IPS-18a (cell line): Measurements from ENCODE around the gene CDYL.

Experiments used
- H3K27ac ChIP-seq: one replicate; pipeline ENCODE4 v1.5.1; 2013; ENCODE audit warnings: low read length
- H3K27me3 ChIP-seq: one replicate; pipeline ENCODE4 v1.6.1; 2013; ENCODE audit warnings: mild to moderate bottlenecking, low read length; ENCODE audit not compliant: control insufficient read depth, insufficient read depth
- H3K36me3 ChIP-seq: one replicate; pipeline ENCODE4 v1.6.1; 2013; ENCODE audit warnings: low read depth, low read length; ENCODE audit not compliant: control insufficient read depth
- H3K4me1 ChIP-seq: one replicate; pipeline ENCODE4 v1.6.1; 2013; ENCODE audit warnings: low read depth, low read length; ENCODE audit not compliant: control insufficient read depth
- H3K4me3 ChIP-seq: one replicate; pipeline ENCODE4 v1.5.1; 2013; ENCODE audit warnings: low read length
- H3K9ac ChIP-seq: one replicate; pipeline ENCODE4 v1.6.1; 2013; ENCODE audit warnings: mild to moderate bottlenecking, low read length, moderate library complexity
- H3K9me3 ChIP-seq: one replicate; pipeline ENCODE4 v1.6.1; 2013; ENCODE audit warnings: low read depth, low read length; ENCODE audit not compliant: control insufficient read depth

CDYL gene

DNA sequence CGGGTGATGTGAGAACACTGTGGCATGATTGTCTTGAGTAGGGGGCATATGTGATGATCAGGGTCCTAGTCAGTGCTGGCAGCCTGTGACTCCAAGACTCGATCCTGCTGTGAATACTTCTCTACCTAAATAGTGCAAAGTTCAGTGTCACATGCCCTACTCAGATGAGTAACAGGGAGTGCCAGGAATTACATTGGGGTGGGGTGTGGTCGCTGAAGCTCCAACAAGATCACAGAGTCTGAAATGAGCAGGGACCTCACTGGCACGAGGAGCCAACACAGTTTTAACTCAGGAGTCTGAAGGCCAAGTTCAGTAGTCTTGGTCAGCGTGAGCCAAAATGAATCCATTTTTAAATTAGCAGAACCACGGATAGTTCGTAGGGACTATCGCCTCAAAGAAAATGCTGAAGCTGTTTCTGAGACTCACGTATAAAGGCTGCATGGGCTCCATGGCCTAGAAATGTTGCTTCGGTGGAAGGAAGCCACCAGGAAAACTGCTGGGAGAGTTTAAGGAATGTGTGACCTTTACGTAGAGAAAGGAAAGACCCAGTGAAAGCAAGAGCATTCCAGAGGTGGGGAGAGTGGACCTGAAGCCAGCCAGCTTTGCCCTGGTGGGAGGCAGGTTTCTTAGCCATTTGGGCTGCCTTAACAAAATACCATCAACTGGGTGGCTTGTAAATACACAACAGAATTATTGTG lies 155.5 kb downstream of the CDYL start:
- Histone ChIP-seq H3K4me1 (peaks cover 31% of the 10 kb centered on the region), H3K9me3 (no peaks in the 10 kb centered on the region), H3K4me3 (no peak overlapping the region), H3K27ac (peak overlapping the region; percentile 32), H3K27me3 (no peaks in the 10 kb centered on the region), H3K9ac (no peak overlapping the region), H3K36me3 (no peaks in the 10 kb centered on the region)

DNA sequence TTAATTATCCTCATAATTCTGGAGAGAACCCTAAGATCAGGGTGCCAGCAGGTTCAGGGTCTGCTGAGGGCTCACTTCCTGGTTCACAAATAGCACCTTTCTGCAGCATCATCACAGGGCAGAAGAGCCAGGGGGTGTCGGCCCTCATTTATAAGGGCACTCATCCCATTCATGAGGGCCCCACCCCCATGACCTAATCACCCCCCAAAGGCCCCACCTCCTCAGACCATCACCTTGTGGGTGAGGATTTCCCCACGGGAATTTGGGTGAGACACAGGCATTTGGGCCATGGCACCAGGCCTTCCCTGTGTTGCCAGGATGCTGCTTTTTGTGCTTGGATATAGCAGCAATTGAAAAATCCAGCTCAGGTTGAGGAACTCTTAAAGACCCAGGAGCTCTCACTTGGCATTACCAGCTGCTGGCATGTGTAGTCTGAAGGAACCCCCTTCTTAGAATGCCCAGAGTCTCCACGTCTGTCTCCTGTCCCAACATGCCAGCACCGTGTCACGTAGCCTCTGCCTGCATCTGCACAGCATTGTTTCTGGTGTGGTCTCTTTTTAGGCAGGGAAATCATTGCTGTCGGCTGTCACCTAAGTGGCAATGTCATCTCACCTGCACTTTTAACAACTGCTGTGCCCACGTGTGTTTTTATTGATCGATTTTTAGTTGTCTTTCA lies 156.2 kb downstream of the CDYL start:
- Histone ChIP-seq H3K4me1 (peaks cover 27% of the 10 kb centered on the region), H3K9ac (no peak overlapping the region), H3K36me3 (no peaks in the 10 kb centered on the region), H3K27ac (peak overlapping the region; percentile 32), H3K27me3 (no peaks in the 10 kb centered on the region), H3K9me3 (no peaks in the 10 kb centered on the region), H3K4me3 (no peak overlapping the region)

DNA sequence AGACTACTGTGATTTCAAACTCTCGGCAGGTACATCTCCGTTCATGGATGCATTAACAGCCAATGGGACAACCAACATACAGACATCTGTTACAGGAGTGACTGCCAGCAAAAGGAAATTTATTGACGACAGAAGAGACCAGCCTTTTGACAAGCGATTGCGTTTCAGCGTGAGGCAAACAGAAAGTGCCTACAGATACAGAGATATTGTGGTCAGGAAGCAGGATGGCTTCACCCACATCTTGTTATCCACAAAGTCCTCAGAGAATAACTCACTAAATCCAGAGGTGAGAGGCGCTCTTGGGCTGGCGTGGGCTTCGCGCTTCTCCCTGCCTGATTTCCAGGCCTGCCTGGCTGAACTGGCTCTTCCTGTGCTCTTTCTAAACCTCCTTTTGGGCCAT lies 159.3 kb downstream of the CDYL start:
- Histone ChIP-seq H3K4me3 (no peak overlapping the region), H3K27ac (no peak overlapping the region), H3K4me1 (peaks cover 17% of the 10 kb centered on the region)

DNA sequence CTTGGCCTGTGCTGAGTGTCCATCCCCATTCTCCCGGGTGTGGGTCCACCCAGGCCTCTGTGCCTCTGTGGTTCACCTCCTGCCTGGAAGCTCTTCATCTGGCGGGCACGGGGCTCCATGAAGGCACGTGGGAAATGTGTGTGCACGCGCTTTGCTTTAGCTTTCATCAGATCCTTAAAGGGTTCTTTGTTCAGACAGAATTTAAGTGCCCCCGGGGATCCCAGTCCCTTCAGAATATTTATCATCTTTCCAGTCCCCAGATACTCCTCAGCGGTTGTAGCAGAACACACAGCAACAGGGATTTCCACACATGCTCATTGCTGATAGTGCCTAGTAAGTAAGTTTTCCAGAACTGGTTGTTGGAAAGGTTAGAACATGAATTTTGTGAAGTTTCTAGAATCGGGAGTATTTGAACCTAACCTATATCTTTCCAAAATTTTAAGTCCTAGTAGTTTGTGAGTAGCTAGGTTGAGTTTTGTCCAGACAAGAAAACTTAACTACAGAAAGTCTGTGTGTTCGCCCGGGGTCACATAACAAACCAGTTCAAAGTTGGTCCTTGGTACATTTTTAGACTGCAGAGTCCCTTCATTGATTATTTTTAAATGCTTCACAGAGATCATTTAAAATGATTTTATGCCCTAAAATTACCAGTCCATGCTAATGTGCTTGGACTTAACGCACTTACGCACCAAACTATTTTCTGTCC lies 159.9 kb downstream of the CDYL start:
- Histone ChIP-seq H3K4me1 (peaks cover 11% of the 10 kb centered on the region), H3K27ac (no peak overlapping the region), H3K9ac (no peak overlapping the region), H3K9me3 (no peaks in the 10 kb centered on the region), H3K4me3 (no peak overlapping the region), H3K36me3 (peaks cover 5% of the 10 kb centered on the region), H3K27me3 (no peaks in the 10 kb centered on the region)

More for the DNA sequence above, 159.3 kb downstream of the CDYL start:
- Histone ChIP-seq H3K9me3 (no peaks in the 10 kb centered on the region), H3K36me3 (peaks cover 5% of the 10 kb centered on the region), H3K27me3 (no peaks in the 10 kb centered on the region), H3K9ac (no peak overlapping the region)

DNA sequence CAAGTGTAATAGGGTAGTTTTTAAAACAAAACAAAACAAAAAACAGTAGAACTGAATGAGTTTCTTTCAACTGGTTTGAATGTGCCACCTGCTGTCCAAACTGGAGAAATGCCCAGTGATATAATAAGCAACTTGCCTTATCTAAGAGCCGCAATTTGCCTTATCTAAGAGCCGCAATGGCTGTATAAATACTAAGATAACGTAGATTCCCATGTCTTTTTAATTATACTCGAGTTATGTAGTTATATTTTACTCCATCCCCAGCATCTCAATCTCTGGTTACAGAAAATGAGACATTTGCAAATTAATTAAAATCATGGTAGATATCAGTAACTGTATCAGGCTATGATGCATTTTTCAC lies 160.5 kb downstream of the CDYL start:
- Histone ChIP-seq H3K27me3 (no peaks in the 10 kb centered on the region), H3K9ac (no peak overlapping the region), H3K27ac (no peak overlapping the region), H3K9me3 (no peaks in the 10 kb centered on the region), H3K4me3 (no peak overlapping the region), H3K36me3 (peaks cover 5% of the 10 kb centered on the region), H3K4me1 (peaks cover 5% of the 10 kb centered on the region)

DNA sequence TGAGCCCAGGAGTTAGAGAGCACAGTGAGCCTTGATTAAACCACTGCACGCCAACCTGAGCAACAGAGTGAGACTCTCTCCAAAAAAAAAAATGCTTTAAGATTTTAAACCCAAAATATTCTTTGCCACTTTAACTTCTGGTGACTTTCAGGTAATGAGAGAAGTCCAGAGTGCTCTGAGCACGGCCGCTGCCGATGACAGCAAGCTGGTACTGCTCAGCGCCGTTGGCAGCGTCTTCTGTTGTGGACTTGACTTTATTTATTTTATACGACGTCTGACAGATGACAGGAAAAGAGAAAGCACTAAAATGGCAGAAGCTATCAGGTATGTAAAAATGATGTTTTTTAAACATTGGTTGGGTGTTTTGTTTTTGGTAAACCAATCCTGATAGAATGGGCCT lies 161.2 kb downstream of the CDYL start:
- no peaks in the 10 kb centered on the region for H3K27me3 ChIP-seq
- peaks cover 5% of the 10 kb centered on the region for H3K36me3 ChIP-seq
- no peak overlapping the region for H3K4me3 ChIP-seq
- H3K4me1 ChIP-seq, result no peaks in the 10 kb centered on the region
- no peaks in the 10 kb centered on the region for H3K9me3 ChIP-seq
- no peak overlapping the region for H3K9ac ChIP-seq
- H3K27ac ChIP-seq, result no peak overlapping the region

DNA sequence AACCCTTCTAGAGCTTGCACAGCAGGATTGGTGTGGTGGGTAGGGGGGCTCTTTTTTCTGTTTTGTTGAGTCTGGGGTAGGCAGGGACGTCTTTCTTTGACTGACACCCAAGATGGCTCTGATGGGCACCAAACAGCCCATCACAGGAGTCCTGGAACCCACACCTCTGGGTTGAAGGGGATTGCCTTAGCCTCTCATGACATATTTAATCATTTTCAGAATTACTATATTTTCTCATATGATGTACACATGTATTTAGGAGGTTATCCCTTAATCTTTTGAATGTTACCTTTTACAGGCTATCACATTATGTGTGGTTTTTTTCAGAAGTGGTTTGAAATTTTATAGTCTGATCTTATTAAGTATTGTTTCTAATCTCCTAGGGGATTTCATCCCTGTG lies 163.0 kb downstream of the CDYL start:
- H3K27ac ChIP-seq, result no peak overlapping the region
- no peak overlapping the region for H3K4me3 ChIP-seq
- no peaks in the 10 kb centered on the region for H3K9me3 ChIP-seq
- no peaks in the 10 kb centered on the region for H3K4me1 ChIP-seq
- H3K9ac ChIP-seq, result no peak overlapping the region
- peaks cover 12% of the 10 kb centered on the region for H3K36me3 ChIP-seq
- H3K27me3 ChIP-seq, result no peaks in the 10 kb centered on the region

DNA sequence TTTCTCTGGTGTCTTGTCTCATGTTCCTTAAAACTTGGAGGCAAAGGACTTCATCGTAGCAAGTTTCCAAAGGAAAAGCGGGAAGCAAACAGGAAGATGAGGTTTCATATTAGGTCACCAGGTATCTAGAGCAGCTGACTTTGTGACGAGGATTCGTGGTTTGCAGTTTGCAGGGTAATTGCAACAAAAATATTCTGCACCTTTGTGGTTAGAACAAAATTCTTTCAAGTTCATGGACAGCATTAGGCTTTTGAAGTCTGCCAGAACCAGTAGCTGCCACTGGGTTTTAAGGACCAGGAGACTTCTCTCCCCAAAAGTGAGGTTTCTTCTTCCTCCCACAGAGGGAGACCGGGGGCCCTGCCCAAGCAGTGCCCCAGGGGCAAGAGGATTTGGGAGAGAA lies 164.2 kb downstream of the CDYL start:
- H3K9me3 ChIP-seq, result no peaks in the 10 kb centered on the region
- H3K27me3 ChIP-seq, result no peaks in the 10 kb centered on the region
- no peak overlapping the region for H3K27ac ChIP-seq
- no peaks in the 10 kb centered on the region for H3K4me1 ChIP-seq
- H3K9ac ChIP-seq, result no peak overlapping the region
- no peak overlapping the region for H3K4me3 ChIP-seq
- H3K36me3 ChIP-seq, result peaks cover 22% of the 10 kb centered on the region

DNA sequence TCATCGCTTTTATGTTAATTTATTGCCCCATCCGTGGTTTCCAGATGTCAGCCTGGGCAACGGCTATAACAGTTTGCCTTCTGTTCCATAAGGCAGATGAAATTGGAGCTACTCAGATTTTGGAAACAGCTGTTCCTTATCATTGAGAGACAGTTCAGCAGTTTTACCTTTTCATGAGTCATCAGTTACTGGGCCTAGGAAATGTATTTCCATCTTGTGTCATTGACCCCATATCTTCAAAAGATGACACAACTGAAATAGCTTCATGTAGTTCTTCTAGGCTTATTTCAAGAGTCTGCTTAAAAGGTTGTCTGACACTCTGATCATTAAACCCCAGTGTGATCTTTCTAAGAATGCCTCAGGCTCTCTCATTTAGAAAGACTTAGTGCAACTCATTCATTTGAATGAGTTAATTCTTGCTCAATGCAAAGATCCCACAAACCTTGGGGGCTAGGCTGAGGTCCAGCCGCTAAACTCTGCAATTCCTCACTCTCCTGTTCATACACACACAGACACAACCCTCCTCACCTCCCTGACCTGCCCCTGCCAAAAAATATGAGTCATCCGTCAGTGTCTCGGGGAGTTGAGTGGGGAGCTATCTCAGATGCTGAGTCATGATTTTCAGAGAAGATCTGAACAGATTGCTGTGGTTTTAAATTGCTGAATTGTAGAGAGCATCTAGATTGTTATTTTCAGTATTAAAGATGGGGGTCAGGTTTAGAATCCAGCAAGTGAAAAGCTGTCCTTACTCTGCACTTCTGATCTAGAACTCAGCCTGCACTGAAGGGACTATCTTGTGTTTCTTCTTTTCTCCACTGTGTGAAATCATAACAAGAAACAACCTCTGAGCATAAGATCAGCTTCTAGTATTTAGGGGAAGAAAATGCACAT lies 165.8 kb downstream of the CDYL start:
- Histone ChIP-seq H3K27me3 (no peaks in the 10 kb centered on the region), H3K36me3 (peaks cover 27% of the 10 kb centered on the region), H3K4me1 (no peaks in the 10 kb centered on the region), H3K4me3 (no peak overlapping the region), H3K27ac (peak overlapping the region; percentile 4), H3K9ac (no peak overlapping the region), H3K9me3 (no peaks in the 10 kb centered on the region)

DNA sequence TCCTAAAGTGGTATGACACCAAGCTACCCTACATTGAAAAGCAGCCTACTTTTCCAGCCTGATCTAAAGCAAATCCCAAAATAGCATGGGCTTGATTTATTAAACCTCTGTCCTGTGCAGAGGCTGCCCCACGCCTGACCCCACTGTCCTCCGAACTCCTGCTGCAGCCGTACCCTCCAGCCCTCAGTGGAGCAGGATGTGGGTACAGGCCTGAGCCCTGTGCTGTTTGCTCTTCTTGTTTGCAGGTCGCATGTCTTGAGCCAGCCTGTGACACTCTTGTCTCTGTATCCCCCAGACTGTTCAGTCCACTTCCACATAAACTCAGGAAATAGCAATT lies 166.4 kb downstream of the CDYL start:
- no peaks in the 10 kb centered on the region for H3K4me1 ChIP-seq
- H3K36me3 ChIP-seq, result peaks cover 24% of the 10 kb centered on the region
- no peak overlapping the region for H3K27ac ChIP-seq

DNA sequence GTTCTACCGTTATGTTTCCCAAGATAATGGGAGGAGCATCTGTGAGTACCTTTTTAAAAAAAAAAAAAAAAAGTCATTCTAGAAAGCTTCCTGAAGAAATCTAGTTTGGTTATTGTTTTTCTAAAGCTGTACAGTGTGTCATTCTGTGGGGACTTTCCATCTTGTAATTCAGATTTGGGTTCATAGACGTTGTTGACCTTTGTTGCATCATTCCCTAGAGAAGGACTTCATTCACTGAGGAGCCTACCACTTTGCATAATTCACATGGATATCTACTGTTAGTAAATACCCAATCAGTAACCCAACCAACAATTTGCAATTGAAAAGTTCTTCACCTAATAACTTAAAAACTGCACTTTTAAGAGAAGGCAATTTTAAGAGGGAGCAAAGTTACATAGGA lies 167.5 kb downstream of the CDYL start:
- H3K9me3 ChIP-seq, result no peaks in the 10 kb centered on the region
- no peak overlapping the region for H3K4me3 ChIP-seq
- no peak overlapping the region for H3K9ac ChIP-seq
- no peak overlapping the region for H3K27ac ChIP-seq
- peaks cover 3% of the 10 kb centered on the region for H3K4me1 ChIP-seq
- H3K27me3 ChIP-seq, result no peaks in the 10 kb centered on the region
- peaks cover 22% of the 10 kb centered on the region for H3K36me3 ChIP-seq

More for the DNA sequence above, 166.4 kb downstream of the CDYL start:
- no peak overlapping the region for H3K4me3 ChIP-seq
- no peaks in the 10 kb centered on the region for H3K27me3 ChIP-seq
- no peaks in the 10 kb centered on the region for H3K9me3 ChIP-seq
- H3K9ac ChIP-seq, result no peak overlapping the region
